Measurements from ENCODE around the gene OR6N2.

OR6N2 gene

DNA sequence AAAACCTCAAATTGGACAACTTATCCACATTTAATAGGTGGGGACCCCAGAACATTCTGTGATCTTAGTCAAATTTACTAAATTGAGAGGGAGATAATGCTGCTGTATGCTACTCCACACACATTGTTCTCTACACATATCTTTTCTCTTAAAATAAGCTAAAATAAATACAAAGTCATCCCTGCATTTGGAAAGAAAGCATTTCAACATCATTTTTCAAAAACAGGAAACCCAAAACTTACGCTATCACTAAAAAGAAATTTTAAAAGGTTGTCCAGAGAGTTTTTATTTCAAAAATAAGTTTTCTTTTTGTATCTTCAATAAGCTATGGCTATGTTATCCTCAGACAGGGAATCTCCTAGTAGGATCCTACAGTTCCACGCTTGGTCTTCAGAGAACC lies 19.5 kb upstream of the OR6N2 start:
- TF ChIP-seq SIN3A (IDR thresholded peaks at IDR 0.05; ENCODE audit: borderline replicate concordance, insufficient read depth, low read length), result no peak
- no peak for TF ChIP-seq TAF1 (IDR thresholded peaks at IDR 0.05; ENCODE audit: borderline replicate concordance, insufficient read depth, low read length)
- no peak for TF ChIP-seq REST (IDR thresholded peaks at IDR 0.05; ENCODE audit: insufficient read depth in 1 of 2, low read depth in 2 of 2, low read length in 2 of 2)
- no peak for TF ChIP-seq FOXP2 (optimal IDR thresholded peaks at IDR 0.05; ENCODE audit: borderline replicate concordance, extremely low read depth, extremely low read length, insufficient read depth)
- no peak for TF ChIP-seq POLR2AphosphoS5 (IDR thresholded peaks at IDR 0.05; ENCODE audit: low read depth, low read length)

GRCh38 chr1:158799689-158800088 lies 18.7 kb upstream of the OR6N2 start:
- TF ChIP-seq TAF1 (IDR thresholded peaks at IDR 0.05; ENCODE audit: borderline replicate concordance, insufficient read depth, low read length) (no peak), REST (IDR thresholded peaks at IDR 0.05; ENCODE audit: insufficient read depth in 1 of 2, low read depth in 2 of 2, low read length in 2 of 2) (no peak), SIN3A (IDR thresholded peaks at IDR 0.05; ENCODE audit: borderline replicate concordance, insufficient read depth, low read length) (no peak), POLR2AphosphoS5 (IDR thresholded peaks at IDR 0.05; ENCODE audit: low read depth, low read length) (no peak), FOXP2 (optimal IDR thresholded peaks at IDR 0.05; ENCODE audit: borderline replicate concordance, extremely low read depth, extremely low read length, insufficient read depth) (no peak)

- TF ChIP-seq TAF1 (IDR thresholded peaks at IDR 0.05; ENCODE audit: borderline replicate concordance, insufficient read depth, low read length) (no peak), REST (IDR thresholded peaks at IDR 0.05; ENCODE audit: insufficient read depth in 1 of 2, low read depth in 2 of 2, low read length in 2 of 2) (no peak), FOXP2 (optimal IDR thresholded peaks at IDR 0.05; ENCODE audit: borderline replicate concordance, extremely low read depth, extremely low read length, insufficient read depth) (no peak), SIN3A (IDR thresholded peaks at IDR 0.05; ENCODE audit: borderline replicate concordance, insufficient read depth, low read length) (no peak), POLR2AphosphoS5 (IDR thresholded peaks at IDR 0.05; ENCODE audit: low read depth, low read length) (no peak)
These were observed 17.5 kb upstream of the OR6N2 start for GRCh38 chr1:158798531-158798930.

DNA sequence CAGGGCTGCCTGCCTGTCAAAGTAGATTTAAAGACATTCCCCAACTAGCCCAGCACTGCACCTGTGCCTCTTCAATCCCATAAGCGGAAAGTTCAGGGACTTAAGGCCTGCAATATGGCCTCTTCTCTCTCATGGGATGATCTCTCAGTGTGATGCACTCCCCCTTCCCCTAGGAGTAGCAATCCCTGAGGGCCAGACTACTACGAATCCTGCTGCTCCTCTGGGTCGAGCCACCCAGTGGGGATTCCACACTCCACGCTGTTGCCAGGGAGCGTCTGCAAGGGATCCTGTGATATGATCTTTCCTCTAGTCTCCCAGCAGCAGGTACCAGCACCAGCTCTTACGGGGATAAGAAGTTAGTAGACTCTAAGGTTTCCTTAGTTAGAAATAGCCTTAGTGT lies 13.2 kb upstream of the OR6N2 start:
- TF ChIP-seq REST (IDR thresholded peaks at IDR 0.05; ENCODE audit: insufficient read depth in 1 of 2, low read depth in 2 of 2, low read length in 2 of 2) (no peak), POLR2AphosphoS5 (IDR thresholded peaks at IDR 0.05; ENCODE audit: low read depth, low read length) (no peak), SIN3A (IDR thresholded peaks at IDR 0.05; ENCODE audit: borderline replicate concordance, insufficient read depth, low read length) (no peak), TAF1 (IDR thresholded peaks at IDR 0.05; ENCODE audit: borderline replicate concordance, insufficient read depth, low read length) (no peak), FOXP2 (optimal IDR thresholded peaks at IDR 0.05; ENCODE audit: borderline replicate concordance, extremely low read depth, extremely low read length, insufficient read depth) (no peak)

DNA sequence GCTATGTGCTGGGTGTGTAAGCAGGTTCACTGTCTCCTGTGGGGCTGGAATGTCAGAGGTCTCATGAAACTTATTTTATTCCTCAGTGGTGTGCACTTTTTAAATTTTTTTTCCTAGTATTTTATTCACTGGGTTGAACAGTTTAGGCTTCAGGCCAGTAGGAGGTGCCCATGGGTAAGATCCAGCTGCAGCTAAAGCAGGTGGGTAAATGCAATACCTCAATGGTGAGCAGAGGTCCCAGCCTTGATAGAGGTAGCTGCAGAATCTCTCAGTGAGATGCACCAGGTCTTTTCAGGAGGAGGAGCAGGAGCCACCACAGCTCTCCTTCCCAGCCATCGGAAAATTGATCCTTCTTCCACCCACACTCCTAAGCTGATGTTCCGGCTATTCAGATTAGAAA lies 12.6 kb upstream of the OR6N2 start:
- TF ChIP-seq TAF1 (IDR thresholded peaks at IDR 0.05; ENCODE audit: borderline replicate concordance, insufficient read depth, low read length), result no peak
- no peak for TF ChIP-seq POLR2AphosphoS5 (IDR thresholded peaks at IDR 0.05; ENCODE audit: low read depth, low read length)
- no peak for TF ChIP-seq FOXP2 (optimal IDR thresholded peaks at IDR 0.05; ENCODE audit: borderline replicate concordance, extremely low read depth, extremely low read length, insufficient read depth)
- no peak for TF ChIP-seq REST (IDR thresholded peaks at IDR 0.05; ENCODE audit: insufficient read depth in 1 of 2, low read depth in 2 of 2, low read length in 2 of 2)
- TF ChIP-seq SIN3A (IDR thresholded peaks at IDR 0.05; ENCODE audit: borderline replicate concordance, insufficient read depth, low read length), result no peak

All from PFSK-1 (cell line).